HEK293T (cell line): ENCODE data around the gene LRP8.

Source experiments
- CTCF ChIA-PET: fragments of 350-600 bp; formaldehyde crosslinking; extraction: SDS; loops from one replicate; lab custom pipeline; 2021; ENCODE audit warnings: antibody characterized with exemption, inconsistent platforms; lab: Yijun Ruan, JAX
- POLR2A ChIA-PET: fragments of 350-600 bp; formaldehyde crosslinking; extraction: SDS; loops from one replicate; lab custom pipeline; 2020; ENCODE audit warnings: antibody characterized with exemption, inconsistent platforms; lab: Yijun Ruan, JAX
- DNase-seq: peaks from one replicate; pipeline ENCODE4 v3.0.0; 2012; ENCODE audit warnings: mixed read lengths; ENCODE audit errors: extremely low spot score
- ARNT ChIP-seq: fragments of 450-650 bp; IDR thresholded peaks from 2 replicates; pipeline ENCODE4 v1.6.1; 2017; ENCODE audit warnings: mild to moderate bottlenecking
- BHLHE40 ChIP-seq: fragments of 450-650 bp; IDR thresholded peaks from 2 replicates; pipeline ENCODE4 v1.6.1; 2016; ENCODE audit warnings: mild to moderate bottlenecking, moderate library complexity, borderline replicate concordance
- CTBP1 ChIP-seq: fragments of 450-650 bp; IDR thresholded peaks from 2 replicates; pipeline ENCODE4 v1.6.1; 2016; ENCODE audit warnings: borderline replicate concordance
- ELF4 ChIP-seq: fragments of 450-650 bp; IDR thresholded peaks from 2 replicates; pipeline ENCODE4 v1.6.1; 2017; ENCODE audit warnings: antibody characterized with exemption
- FOXA1 ChIP-seq: fragments of 450-650 bp; IDR thresholded peaks from 2 replicates; pipeline ENCODE4 v1.6.1; 2016; ENCODE audit warnings: mild to moderate bottlenecking
- FOXK2 ChIP-seq: fragments of 450-650 bp; IDR thresholded peaks from 2 replicates; pipeline ENCODE4 v1.6.1; 2016; ENCODE audit warnings: mild to moderate bottlenecking
- FOXM1 ChIP-seq: fragments of 450-650 bp; IDR thresholded peaks from 2 replicates; pipeline ENCODE4 v1.6.1; 2017; ENCODE audit warnings: mild to moderate bottlenecking, borderline replicate concordance
- HDGF ChIP-seq: fragments of 450-650 bp; IDR thresholded peaks from 2 replicates; pipeline ENCODE4 v1.6.1; 2017; ENCODE audit warnings: antibody characterized with exemption, borderline replicate concordance
- L3MBTL2 ChIP-seq: fragments of 450-650 bp; conservative IDR thresholded peaks from 2 replicates; pipeline ENCODE4 v1.6.1; 2016; ENCODE audit warnings: mild to moderate bottlenecking
- LEF1 ChIP-seq: fragments of 450-650 bp; IDR thresholded peaks from 2 replicates; pipeline ENCODE4 v1.6.1; 2017; ENCODE audit warnings: mild to moderate bottlenecking, borderline replicate concordance
- NFRKB ChIP-seq: fragments of 450-650 bp; IDR thresholded peaks from 2 replicates; pipeline ENCODE4 v1.6.1; 2016; ENCODE audit warnings: mild to moderate bottlenecking, moderate library complexity
- PKNOX1 ChIP-seq: fragments of 450-650 bp; IDR thresholded peaks from 2 replicates; pipeline ENCODE4 v1.6.1; 2016
- SP1 ChIP-seq: fragments of 450-650 bp; IDR thresholded peaks from 2 replicates; pipeline ENCODE4 v1.6.1; 2017
- SUZ12 ChIP-seq: fragments of 450-650 bp; IDR thresholded peaks from 2 replicates; pipeline ENCODE4 v1.6.1; 2016; ENCODE audit warnings: mild to moderate bottlenecking
- TARDBP ChIP-seq: fragments of 450-650 bp; IDR thresholded peaks from 2 replicates; pipeline ENCODE4 v1.6.1; 2016
- ZNF384 ChIP-seq: fragments of 450-650 bp; IDR thresholded peaks from 2 replicates; pipeline ENCODE4 v1.6.1; 2016

LRP8 gene

GRCh38 chr1:53304527-53304926 is 23.3 kb downstream of the LRP8 start:
- ChIA-PET POLR2A (no interaction called here), CTCF (no interaction called here)
- no peak for DNase-seq
- no peak for TF ChIP-seq PKNOX1
- TF ChIP-seq CTBP1, result no peak
- no peak for TF ChIP-seq ELF4
- no peak for TF ChIP-seq BHLHE40
- no peak for TF ChIP-seq FOXA1
- TF ChIP-seq HDGF, result no peak
- no peak for TF ChIP-seq ARNT
- no peak for TF ChIP-seq SUZ12
- no peak for TF ChIP-seq ZNF384
- no peak for TF ChIP-seq LEF1
- TF ChIP-seq SP1, result no peak
- TF ChIP-seq FOXK2, result no peak
- no peak for TF ChIP-seq TARDBP

- CTCF ChIA-PET, result no interaction called here
- POLR2A ChIA-PET, result no interaction called here
- no peak for TF ChIP-seq L3MBTL2
- TF ChIP-seq NFRKB, result no peak
- DNase-seq, result no peak
These were observed 23.9 kb downstream of the LRP8 start for GRCh38 chr1:53303726-53304515.

- TF ChIP-seq CTBP1 (no peak), FOXM1 (no peak), ARNT (no peak), TARDBP (no peak)
- ChIA-PET POLR2A (no interaction called here), CTCF (no interaction called here)
- DNase-seq, result no peak
These were observed 24.6 kb downstream of the LRP8 start for GRCh38 chr1:53303243-53303642.

GRCh38 chr1:53299233-53299632 is 28.6 kb downstream of the LRP8 start:
- no peak for TF ChIP-seq ZNF384
- no peak for TF ChIP-seq FOXK2
- no peak for TF ChIP-seq SUZ12
- no peak for TF ChIP-seq TARDBP
- no peak for TF ChIP-seq CTBP1
- TF ChIP-seq FOXM1, result no peak
- no peak for TF ChIP-seq FOXA1
- no peak for TF ChIP-seq NFRKB
- TF ChIP-seq ELF4, result no peak
- TF ChIP-seq PKNOX1, result no peak
- no peak for TF ChIP-seq LEF1
- no peak for TF ChIP-seq ARNT
- TF ChIP-seq BHLHE40, result no peak
- no peak for TF ChIP-seq HDGF
- no peak for TF ChIP-seq SP1
- ChIA-PET CTCF (no interaction called here), POLR2A (no interaction called here)
- no peak for DNase-seq

GRCh38 chr1:53298045-53298637 is 29.7 kb downstream of the LRP8 start:
- POLR2A ChIA-PET, result no interaction called here
- no peak for DNase-seq
- TF ChIP-seq CTBP1 (no peak), LEF1 (no peak), HDGF (no peak), FOXM1 (no peak), BHLHE40 (no peak), SP1 (no peak), FOXA1 (no peak), FOXK2 (no peak), ELF4 (no peak), L3MBTL2 (no peak), ZNF384 (no peak), ARNT (no peak), SUZ12 (no peak), NFRKB (no peak)
- CTCF ChIA-PET, result no interaction called here

GRCh38 chr1:53297195-53297594 is 30.7 kb downstream of the LRP8 start:
- DNase-seq, result no peak
- no peak for TF ChIP-seq NFRKB
- no peak for TF ChIP-seq LEF1
- no peak for TF ChIP-seq TARDBP
- TF ChIP-seq FOXA1, result no peak
- no peak for TF ChIP-seq SUZ12
- TF ChIP-seq FOXM1, result no peak
- no peak for TF ChIP-seq CTBP1
- no peak for TF ChIP-seq SP1
- no peak for TF ChIP-seq PKNOX1
- no peak for TF ChIP-seq FOXK2
- no peak for TF ChIP-seq L3MBTL2
- TF ChIP-seq BHLHE40, result no peak
- no peak for TF ChIP-seq ZNF384
- no peak for TF ChIP-seq ELF4
- no peak for TF ChIP-seq HDGF
- TF ChIP-seq ARNT, result no peak
- ChIA-PET POLR2A (no interaction called here), CTCF (no interaction called here)
